Esophagus squamous epithelium (tissue), 4 donors: ENCODE measurements around the gene IGFBP6.

Experiments
- POLR2A ChIP-seq, 4 donors: fragments of 450-650 bp; IDR thresholded peaks; one replicate each; pipeline ENCODE4 v1.6.1; 2017; ENCODE audit warnings: antibody characterized with exemption in 4 of 4, mild to moderate bottlenecking in 4 of 4, moderate library complexity in 3 of 4
- TF ChIP-seq, protein P1 (sequence below), 6 experiments: fragments of 450-650 bp in 4 of 6; fragments of 200-600 bp in 2 of 6; sonication (generic) in 2 of 6; IDR thresholded peaks; one replicate each; pipeline ENCODE4 v1.5.1; 2016 to 2019; ENCODE audit warnings: antibody characterized with exemption in 6 of 6, mild to moderate bottlenecking in 4 of 6, moderate library complexity in 4 of 6

DNA sequence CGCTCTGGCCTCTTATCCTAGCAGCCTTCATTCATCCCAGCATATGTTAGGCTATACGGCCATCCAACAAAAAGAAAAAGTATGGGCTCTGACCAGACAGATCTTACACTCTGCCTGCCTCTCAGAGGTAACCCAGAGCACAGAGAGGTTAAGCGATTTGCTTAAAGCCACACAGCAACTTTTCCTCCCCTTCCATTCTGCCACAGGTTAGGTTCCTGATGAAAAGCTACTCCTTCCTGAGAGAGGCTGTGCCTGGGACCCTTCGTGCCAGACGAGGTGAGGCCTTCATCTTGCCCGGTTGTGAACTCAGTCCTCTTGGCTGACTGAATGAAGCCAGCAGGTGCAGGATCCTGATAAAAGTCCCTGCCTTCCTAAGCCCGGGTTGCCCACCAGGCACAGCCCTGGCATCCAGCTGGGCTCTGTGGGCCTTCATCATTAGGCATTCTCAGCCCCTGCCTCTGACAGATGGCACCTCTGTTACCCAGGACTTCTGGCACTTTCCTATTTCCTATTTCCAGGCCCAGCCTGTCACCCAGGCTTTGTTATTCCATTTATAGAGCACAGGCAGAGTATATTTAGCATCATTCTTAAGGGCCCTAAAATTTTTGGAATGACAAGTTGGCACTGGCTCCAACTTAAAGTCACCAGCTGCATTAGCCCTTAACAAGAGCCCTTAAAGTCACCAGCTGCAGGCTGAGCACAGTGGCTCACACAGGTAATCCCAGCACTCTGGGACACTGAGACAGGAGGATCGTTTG, 18.6 kb downstream of the IGFBP6 start:
- no peak for TF ChIP-seq POLR2A (IDR thresholded peaks at IDR 0.05)
- TF ChIP-seq, protein P1, sequence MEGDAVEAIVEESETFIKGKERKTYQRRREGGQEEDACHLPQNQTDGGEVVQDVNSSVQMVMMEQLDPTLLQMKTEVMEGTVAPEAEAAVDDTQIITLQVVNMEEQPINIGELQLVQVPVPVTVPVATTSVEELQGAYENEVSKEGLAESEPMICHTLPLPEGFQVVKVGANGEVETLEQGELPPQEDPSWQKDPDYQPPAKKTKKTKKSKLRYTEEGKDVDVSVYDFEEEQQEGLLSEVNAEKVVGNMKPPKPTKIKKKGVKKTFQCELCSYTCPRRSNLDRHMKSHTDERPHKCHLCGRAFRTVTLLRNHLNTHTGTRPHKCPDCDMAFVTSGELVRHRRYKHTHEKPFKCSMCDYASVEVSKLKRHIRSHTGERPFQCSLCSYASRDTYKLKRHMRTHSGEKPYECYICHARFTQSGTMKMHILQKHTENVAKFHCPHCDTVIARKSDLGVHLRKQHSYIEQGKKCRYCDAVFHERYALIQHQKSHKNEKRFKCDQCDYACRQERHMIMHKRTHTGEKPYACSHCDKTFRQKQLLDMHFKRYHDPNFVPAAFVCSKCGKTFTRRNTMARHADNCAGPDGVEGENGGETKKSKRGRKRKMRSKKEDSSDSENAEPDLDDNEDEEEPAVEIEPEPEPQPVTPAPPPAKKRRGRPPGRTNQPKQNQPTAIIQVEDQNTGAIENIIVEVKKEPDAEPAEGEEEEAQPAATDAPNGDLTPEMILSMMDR (IDR thresholded peaks at IDR 0.05): no peak
